Measurements from ENCODE around the gene PLPPR5.

The PLPPR5 gene

GRCh38 chr1:98969798-98970490 is 34.7 kb downstream of the PLPPR5 start:
- DNase-seq (ENCODE audit: low read depth), result no peak

GRCh38 chr1:98967122-98967521 is 37.5 kb downstream of the PLPPR5 start:
- DNase-seq (ENCODE audit: low read depth), result no peak

DNA sequence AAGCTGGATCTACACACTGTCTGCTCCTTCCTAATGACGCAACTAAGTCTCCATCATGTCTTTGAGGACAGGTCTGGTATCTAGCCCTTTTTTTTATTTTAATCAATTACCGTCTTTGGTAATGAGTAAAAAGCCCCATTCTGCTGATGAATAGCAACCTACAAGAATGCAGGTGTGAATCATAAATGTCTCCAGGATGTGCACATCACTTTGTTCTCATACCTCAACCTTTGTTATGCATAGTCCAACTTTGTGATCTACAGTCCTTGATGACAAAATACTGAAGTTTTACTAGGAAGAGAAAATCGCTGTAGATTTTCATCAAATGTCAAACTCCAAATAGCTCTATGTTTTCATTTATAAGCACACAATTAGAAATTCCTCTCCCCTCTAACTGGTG is 39.3 kb downstream of the PLPPR5 start:
- no peak for DNase-seq (ENCODE audit: low read depth)

DNA sequence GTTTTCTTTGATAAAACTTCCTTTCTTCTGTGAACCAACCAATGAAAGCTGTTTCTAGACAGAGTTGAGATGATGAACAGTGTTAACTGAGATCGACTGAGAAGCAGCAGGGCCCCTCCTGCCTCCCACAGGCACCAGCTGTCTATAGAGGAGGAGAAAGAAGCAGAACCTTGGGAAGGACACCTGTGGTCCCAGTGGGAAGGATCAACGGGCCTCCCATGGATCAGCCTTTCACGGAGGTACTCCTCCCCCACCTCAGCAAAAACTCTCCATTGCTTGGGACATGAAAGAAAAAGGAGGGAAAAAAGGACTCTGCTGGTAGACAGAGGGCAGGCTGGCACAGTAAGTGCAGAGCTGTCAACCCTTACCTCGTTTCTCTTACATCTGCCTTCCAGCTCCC is 40.5 kb downstream of the PLPPR5 start:
- no peak for DNase-seq (ENCODE audit: low read depth)

DNA sequence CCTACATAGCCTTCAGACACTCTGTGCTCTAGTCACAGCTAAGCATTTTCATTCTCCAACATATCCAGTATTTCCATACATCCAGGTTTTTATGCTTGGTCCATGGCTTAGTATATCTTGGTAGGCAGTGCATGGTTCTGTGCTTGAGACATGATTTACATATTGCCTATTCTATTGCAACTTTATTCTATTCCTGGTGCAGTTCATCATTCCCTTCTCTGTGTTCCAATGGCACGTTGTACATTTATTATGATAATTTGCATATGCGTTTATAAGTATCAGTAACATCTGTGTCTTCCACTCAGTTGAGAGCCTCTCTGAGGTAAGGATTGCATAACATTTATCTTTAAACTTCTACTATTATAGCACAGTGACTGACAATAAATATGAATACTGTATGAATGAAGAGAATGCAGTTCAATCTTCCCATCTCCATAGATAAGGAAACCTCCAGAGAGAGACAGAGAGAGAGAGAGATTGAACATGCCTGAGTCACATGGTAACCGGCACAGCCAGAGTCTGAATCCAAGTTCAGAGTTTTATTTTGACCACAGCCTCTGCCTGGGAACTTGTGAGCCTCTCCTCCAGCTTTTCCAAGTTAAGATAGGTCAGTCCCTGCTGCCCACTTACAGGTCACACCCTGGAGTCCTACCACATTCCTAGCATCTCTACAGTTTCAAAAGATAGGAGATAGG is 41.5 kb downstream of the PLPPR5 start:
- no peak for DNase-seq (ENCODE audit: low read depth)

- DNase-seq (ENCODE audit: low read depth), result no peak
Measured at GRCh38 chr1:98962156-98962555, 42.5 kb downstream of the PLPPR5 start.

DNA sequence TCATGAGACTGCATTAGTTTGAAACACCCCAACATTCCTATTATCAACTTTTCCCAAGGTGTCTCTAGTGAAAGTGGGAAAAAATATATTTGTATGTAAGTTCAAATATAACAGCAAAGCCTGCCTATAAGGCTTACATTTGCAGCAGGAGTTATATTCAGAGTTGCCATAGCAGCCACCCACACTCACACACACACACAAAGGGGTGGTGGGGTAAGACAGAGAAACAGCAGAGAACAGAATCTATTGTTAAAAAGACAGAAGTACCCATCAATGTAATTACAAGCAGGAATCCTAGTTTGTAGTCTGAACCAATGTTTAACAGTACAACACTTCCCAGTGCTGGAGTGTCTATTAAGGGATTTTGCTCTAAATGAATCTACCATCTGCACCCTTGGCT is 55.0 kb downstream of the PLPPR5 start:
- DNase-seq (ENCODE audit: low read depth), result no peak

DNA sequence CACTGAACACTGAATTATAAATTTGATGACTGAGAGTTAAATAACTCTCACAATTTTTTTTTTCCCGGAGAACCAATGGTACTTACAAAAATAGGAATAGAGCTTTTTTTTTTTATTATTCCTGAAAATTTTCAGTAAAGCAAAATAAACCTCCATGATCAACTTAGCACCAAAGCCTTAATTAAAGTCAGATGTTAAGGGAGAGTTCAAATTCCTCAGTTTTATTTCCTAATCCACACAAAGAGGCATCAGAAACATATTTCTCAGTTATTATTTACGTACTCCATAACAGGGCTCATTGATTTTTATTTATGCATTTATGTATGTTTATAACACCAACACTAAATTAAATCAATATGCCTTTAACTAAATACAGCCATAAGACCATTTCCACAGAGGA is 55.5 kb downstream of the PLPPR5 start:
- DNase-seq (ENCODE audit: low read depth), result no peak

GRCh38 chr1:98947071-98947470 is 57.6 kb downstream of the PLPPR5 start:
- no peak for DNase-seq (ENCODE audit: low read depth)

- no peak for DNase-seq (ENCODE audit: low read depth)
Measured at GRCh38 chr1:98940722-98941079, 64.0 kb downstream of the PLPPR5 start.

- no peak for DNase-seq (ENCODE audit: low read depth)
Measured at GRCh38 chr1:98940069-98940721, 64.5 kb downstream of the PLPPR5 start.

GRCh38 chr1:98939471-98939870 is 65.2 kb downstream of the PLPPR5 start:
- DNase-seq (ENCODE audit: low read depth), result no peak

DNA sequence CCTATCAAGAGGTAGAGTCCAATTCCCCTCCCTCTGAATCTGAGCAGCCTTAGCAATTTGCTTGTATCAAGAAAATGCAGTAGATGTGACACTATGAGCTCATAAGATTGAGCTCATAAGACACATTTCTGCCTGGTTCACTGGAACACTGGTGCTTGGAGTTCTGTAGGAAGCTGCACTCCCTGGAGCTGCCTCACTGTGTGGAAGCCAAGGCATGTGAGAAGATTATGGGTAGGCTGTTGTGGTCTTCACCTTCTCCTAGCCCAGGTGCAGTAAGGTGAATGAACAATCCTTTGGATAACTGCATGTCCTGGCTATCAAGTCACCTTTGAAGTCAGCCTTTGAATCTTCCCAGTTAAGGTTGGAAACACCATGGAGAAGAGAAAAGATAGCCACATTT is 67.3 kb downstream of the PLPPR5 start:
- DNase-seq (ENCODE audit: low read depth), result no peak

DNA sequence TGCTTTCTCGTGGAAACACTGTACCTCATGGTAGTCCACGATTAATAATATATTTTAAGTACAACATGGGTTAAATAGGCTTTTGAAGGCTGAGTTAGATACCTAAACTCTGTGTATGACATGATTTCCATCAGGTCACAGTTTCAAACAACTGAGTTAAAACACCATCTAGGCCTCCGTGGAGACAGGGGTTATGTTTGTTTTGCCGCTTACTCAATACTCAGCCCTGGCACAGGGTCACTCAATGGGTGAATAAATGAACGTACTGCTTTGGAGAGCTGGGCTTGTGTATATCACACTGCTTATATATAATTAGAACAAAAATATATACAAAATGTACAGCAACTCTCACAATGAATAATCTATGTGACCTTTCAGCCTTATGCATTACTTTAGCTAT is 72.5 kb downstream of the PLPPR5 start:
- no peak for DNase-seq (ENCODE audit: low read depth)

GRCh38 chr1:98931128-98931835 is 73.4 kb downstream of the PLPPR5 start:
- DNase-seq (ENCODE audit: low read depth), result no peak

DNA sequence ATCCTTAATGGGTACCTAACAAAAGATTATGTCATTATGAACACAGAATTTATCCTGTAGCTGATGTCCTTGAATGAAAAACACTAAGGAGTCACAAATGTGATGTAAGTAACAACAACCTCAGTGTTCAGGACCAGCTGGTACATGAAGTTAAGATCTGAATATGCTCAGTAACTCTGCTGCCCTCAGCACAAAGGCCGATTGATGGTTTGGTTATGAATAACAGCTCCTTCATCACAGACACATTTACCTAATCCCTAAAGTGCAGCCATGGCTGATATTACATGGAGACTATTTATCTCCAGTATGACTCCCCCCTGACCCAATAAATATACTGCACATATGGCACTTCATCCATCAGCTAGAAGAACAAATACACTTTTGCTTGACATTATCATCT is 75.2 kb downstream of the PLPPR5 start:
- DNase-seq (ENCODE audit: low read depth), result no peak

DNA sequence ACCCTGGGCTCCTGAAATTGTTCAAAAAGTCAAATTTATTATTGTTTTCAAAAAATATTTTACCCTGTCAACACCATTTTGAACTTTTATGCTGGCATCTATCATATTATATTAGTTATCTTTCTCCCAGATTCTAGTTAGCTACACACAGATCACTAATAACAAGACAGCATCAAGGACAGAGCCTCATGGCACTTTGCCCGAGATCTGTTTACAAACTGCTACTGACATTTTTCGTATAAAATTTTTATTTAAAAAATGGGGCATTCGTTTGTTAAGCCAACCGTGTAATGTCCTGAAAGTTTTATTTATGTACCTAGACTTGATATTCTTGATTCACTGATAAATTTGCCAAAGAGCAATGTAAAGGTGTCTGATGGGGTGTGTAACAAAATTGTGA is 78.1 kb downstream of the PLPPR5 start:
- DNase-seq (ENCODE audit: low read depth), result no peak

DNA sequence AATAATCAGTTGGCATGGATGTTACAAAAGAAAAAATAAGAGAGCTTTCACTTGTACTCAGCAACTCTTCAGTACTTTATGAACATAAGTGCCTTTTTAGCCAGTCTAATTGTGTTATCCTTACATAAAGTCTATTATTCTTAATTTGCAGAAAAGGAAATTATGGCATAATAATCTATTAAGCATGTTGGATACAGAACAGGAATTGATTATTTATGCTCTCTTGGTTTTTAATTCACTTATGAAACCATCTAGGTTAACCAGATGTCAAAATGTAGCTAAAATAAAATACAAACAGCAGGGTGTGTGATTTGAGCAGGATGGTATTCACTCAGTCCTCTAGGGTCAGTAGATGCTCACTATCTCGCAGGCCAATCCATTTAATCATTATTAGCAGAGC is 79.7 kb downstream of the PLPPR5 start:
- no peak for DNase-seq (ENCODE audit: low read depth)

- no peak for DNase-seq (ENCODE audit: low read depth)
Measured at GRCh38 chr1:98923667-98924066, 81.0 kb downstream of the PLPPR5 start.

DNA sequence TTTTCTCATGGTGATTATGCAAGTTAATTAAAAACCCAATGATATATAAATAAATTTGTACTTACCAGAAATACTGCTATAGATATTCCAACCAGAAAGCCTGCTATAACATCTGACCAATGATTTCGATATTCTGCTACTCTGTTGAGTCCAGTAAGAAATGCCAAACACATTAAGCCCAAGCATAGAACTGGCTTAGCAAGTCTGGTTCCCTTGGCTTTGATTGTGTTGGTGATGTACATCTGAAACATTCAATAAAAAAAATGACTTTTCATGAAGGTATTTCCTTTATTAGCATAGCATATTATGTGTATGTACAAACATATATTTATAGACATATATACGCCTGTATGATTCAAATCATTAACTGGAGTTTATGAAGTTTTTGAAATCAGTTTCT is 82.8 kb downstream of the PLPPR5 start:
- DNase-seq (ENCODE audit: low read depth), result no peak

DNA sequence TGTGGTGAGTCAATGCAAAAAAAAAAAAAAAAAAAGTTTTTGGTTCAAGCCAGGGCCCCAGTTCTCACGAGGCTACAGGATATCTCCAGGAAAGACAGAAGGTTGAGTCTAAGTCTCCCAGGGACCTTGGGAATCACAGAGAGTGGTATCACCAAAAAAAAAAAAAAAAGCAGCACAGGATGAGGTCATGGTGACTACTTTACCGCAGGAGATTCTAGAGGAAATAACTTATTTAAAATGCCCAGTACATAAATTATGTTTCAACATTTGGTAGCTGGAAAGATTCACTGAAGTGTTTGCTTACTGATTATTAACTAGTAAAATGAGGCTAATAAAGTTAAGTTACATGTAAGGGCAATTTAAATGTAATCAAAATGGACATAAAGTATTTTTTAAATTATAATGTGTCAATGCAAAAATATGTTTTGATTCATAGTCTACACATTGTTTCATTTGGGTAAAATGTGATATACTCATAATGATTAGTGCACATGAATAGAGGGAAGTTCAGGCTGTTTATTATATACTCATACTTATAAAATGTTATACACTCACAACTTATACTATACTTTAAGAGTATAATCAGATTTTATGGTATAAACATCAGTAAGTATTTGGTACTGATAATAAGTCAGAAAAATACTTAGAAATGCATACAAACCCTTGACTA is 84.1 kb downstream of the PLPPR5 start:
- DNase-seq (ENCODE audit: low read depth), result no peak

- no peak for DNase-seq (ENCODE audit: low read depth)
Measured at GRCh38 chr1:98919652-98920051, 85.0 kb downstream of the PLPPR5 start.

Measured in CMK (cell line).